ENCODE measurements around the gene DDR2. TPM values are rescaled to one million over a fixed set of nuclear protein-coding genes. Genes with fewer than 3 reads are reported as not detected.

The DDR2 gene
- total RNA-seq, 1 donor from 2014 or later: 4.4 TPM

DNA sequence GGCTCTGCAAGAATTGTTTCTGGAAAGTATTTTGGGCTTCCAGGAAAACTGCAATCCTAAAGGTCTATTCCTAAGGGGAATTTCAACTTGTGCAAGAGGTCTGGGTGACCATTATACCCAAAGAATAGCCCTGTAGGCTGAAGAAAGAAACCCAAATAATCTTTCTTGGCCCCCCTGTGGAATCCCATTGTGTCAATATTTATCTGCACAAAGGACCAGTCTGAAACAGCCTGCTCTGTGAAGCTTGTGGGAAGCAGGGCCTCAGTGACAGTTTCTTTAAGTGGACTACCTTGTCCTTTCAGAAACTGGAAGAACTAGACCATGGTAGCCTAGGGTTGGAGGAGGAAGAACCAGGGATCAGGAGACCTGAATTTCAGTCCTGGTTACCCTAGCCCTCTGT lies 99.8 kb downstream of the DDR2 start:
- no peak for DNase-seq
- peaks cover 2% of the 10 kb centered on the region for H3K27me3 Mint-ChIP-seq (ENCODE audit: unreplicated experiment)
- TF ChIP-seq, protein P1, sequence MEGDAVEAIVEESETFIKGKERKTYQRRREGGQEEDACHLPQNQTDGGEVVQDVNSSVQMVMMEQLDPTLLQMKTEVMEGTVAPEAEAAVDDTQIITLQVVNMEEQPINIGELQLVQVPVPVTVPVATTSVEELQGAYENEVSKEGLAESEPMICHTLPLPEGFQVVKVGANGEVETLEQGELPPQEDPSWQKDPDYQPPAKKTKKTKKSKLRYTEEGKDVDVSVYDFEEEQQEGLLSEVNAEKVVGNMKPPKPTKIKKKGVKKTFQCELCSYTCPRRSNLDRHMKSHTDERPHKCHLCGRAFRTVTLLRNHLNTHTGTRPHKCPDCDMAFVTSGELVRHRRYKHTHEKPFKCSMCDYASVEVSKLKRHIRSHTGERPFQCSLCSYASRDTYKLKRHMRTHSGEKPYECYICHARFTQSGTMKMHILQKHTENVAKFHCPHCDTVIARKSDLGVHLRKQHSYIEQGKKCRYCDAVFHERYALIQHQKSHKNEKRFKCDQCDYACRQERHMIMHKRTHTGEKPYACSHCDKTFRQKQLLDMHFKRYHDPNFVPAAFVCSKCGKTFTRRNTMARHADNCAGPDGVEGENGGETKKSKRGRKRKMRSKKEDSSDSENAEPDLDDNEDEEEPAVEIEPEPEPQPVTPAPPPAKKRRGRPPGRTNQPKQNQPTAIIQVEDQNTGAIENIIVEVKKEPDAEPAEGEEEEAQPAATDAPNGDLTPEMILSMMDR (IDR thresholded peaks at IDR 0.05; ENCODE audit: partially characterized antibody, unreplicated experiment): no peak
- no peaks in the 10 kb centered on the region for H3K4me1 Mint-ChIP-seq (ENCODE audit: low read depth, unreplicated experiment)
- no peaks in the 10 kb centered on the region for H3K36me3 Mint-ChIP-seq (ENCODE audit: unreplicated experiment)
- no peak overlapping the region for H3K4me3 Mint-ChIP-seq (ENCODE audit: unreplicated experiment)
- no peak overlapping the region for H3K27ac Mint-ChIP-seq (ENCODE audit: unreplicated experiment)
- no peaks in the 10 kb centered on the region for H3K9me3 Mint-ChIP-seq (ENCODE audit: unreplicated experiment)

DNA sequence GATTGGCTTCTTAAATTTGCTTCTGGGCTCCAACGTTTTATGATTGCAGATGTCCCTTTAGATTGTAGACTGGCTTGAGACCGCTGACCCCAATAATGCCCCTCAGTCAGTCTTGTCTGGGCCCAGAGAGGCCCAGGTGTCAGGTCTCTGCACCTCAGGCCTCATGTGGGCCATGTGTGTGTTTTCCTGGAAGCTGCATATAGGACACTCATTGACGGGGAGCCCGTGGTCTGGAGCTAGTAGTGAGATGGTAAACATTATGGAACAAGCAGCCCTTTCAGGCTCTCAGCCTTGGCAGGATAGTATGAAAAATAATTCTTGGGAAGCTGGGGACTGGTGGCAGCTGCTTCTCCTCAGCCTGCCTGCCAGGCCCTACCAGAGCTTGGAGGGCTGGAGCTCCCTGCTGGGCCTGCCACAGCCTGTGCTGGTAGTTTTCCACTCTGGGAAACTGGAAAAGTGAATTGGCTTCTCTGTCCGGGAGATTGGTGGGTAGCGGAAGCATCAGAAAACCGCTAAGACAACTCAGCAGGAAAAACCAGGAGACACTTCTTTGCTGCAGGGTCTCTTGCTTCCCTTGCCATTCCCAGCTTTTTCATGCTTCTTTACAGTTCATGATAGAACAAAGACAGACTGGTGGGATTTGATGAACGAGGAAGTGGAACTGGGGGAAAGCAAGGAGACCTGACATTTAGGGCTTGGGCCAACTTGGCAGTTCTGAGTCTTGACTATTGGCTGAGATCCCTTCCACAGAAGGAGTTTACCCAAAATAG lies 100.5 kb downstream of the DDR2 start:
- no peaks in the 10 kb centered on the region for H3K4me1 Mint-ChIP-seq (ENCODE audit: low read depth, unreplicated experiment)
- H3K9me3 Mint-ChIP-seq (ENCODE audit: unreplicated experiment): no peaks in the 10 kb centered on the region
- DNase-seq: no peak
- no peaks in the 10 kb centered on the region for H3K36me3 Mint-ChIP-seq (ENCODE audit: unreplicated experiment)
- no peak overlapping the region for H3K27ac Mint-ChIP-seq (ENCODE audit: unreplicated experiment)
- H3K4me3 Mint-ChIP-seq (ENCODE audit: unreplicated experiment): no peak overlapping the region
- TF ChIP-seq, protein P1 (IDR thresholded peaks at IDR 0.05; ENCODE audit: partially characterized antibody, unreplicated experiment): no peak
- H3K27me3 Mint-ChIP-seq (ENCODE audit: unreplicated experiment): peaks cover 2% of the 10 kb centered on the region

DNA sequence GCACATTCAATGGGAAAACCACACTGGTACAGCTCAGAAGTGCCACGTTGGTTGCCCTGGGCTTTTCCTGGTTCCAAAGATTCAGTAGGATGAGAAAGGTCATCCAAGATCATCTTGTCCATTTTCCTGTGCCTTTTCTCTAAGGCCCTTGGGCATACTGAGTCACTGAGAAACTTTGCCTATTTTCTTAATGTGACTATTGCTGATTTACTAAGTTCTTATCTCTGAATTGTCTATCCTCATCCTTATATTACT lies 101.0 kb downstream of the DDR2 start:
- no peak overlapping the region for H3K27ac Mint-ChIP-seq (ENCODE audit: unreplicated experiment)
- no peaks in the 10 kb centered on the region for H3K4me1 Mint-ChIP-seq (ENCODE audit: low read depth, unreplicated experiment)

GRCh38 chr1:162734047-162734446 lies 101.8 kb downstream of the DDR2 start:
- Mint-ChIP-seq H3K4me3 (ENCODE audit: unreplicated experiment) (no peak overlapping the region), H3K27me3 (ENCODE audit: unreplicated experiment) (peaks cover 2% of the 10 kb centered on the region), H3K27ac (ENCODE audit: unreplicated experiment) (no peak overlapping the region), H3K9me3 (ENCODE audit: unreplicated experiment) (no peaks in the 10 kb centered on the region), H3K4me1 (ENCODE audit: low read depth, unreplicated experiment) (no peaks in the 10 kb centered on the region), H3K36me3 (ENCODE audit: unreplicated experiment) (no peaks in the 10 kb centered on the region)
- TF ChIP-seq, protein P1 (IDR thresholded peaks at IDR 0.05; ENCODE audit: partially characterized antibody, unreplicated experiment): no peak
- DNase-seq: no peak

More for the DNA sequence above, 101.0 kb downstream of the DDR2 start:
- Mint-ChIP-seq H3K27me3 (ENCODE audit: unreplicated experiment) (peaks cover 2% of the 10 kb centered on the region), H3K9me3 (ENCODE audit: unreplicated experiment) (no peaks in the 10 kb centered on the region), H3K36me3 (ENCODE audit: unreplicated experiment) (no peaks in the 10 kb centered on the region), H3K4me3 (ENCODE audit: unreplicated experiment) (no peak overlapping the region)
- no peak for DNase-seq
- TF ChIP-seq, protein P1 (IDR thresholded peaks at IDR 0.05; ENCODE audit: partially characterized antibody, unreplicated experiment): no peak

DNA sequence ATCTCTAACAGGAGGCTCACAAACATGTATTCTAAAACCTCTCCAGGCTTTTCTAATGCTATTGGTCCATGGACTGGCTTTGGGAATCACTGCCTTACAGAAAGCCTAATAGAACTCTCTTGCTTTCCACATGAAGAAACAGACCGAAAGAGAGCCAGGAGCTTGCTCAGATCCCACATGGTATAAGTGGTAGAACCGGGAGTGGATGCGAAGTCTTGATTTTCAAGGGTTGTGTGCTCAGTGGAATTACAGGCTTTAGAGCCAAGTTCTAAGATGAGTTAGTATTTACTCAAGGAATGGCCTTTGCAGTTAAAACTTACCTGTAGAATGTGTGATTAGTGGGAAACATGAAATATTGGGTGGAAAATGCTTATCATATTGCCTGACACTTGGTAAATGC lies 103.9 kb downstream of the DDR2 start:
- Mint-ChIP-seq H3K4me1 (ENCODE audit: low read depth, unreplicated experiment) (no peaks in the 10 kb centered on the region), H3K4me3 (ENCODE audit: unreplicated experiment) (no peak overlapping the region), H3K27me3 (ENCODE audit: unreplicated experiment) (peaks cover 2% of the 10 kb centered on the region), H3K9me3 (ENCODE audit: unreplicated experiment) (no peaks in the 10 kb centered on the region), H3K27ac (ENCODE audit: unreplicated experiment) (no peak overlapping the region), H3K36me3 (ENCODE audit: unreplicated experiment) (no peaks in the 10 kb centered on the region)
- TF ChIP-seq, protein P1 (IDR thresholded peaks at IDR 0.05; ENCODE audit: partially characterized antibody, unreplicated experiment): no peak
- no peak for DNase-seq
